K562 (cell line): ENCODE data around the gene SPATA45. TPM values are rescaled to one million over a fixed set of nuclear protein-coding genes. Genes with fewer than 3 reads are reported as not detected.

Experiments
- ETS2 ChIP-seq: IDR thresholded peaks from 2 replicates; pipeline ENCODE4 v1.6.1; 2016; ENCODE audit warnings: borderline replicate concordance, missing genetic modification characterization, mild to moderate bottlenecking, moderate library complexity, missing compliant biosample characterization; ENCODE audit not compliant: poor library complexity, severe bottlenecking
- GATAD2B ChIP-seq: fragments of 450-650 bp; IDR thresholded peaks from 2 replicates; pipeline ENCODE4 v1.6.1; 2017; ENCODE audit warnings: mild to moderate bottlenecking, borderline replicate concordance
- LEF1 ChIP-seq: fragments of 450-650 bp; IDR thresholded peaks from 2 replicates; pipeline ENCODE4 v1.6.1; 2016; ENCODE audit warnings: mild to moderate bottlenecking
- NRF1 ChIP-seq, 2 experiments: fragments of 450-650 bp; IDR thresholded peaks in 1 of 2; conservative IDR thresholded peaks in 1 of 2; 2 replicates each; pipeline ENCODE4 v1.6.1; 2014; ENCODE audit warnings: mild to moderate bottlenecking in 2 of 2
- POU5F1 ChIP-seq: fragments of 150-350 bp; IDR thresholded peaks from 2 replicates; pipeline ENCODE4 v1.6.1; 2014; ENCODE audit warnings: borderline replicate concordance, low read length, low read depth, mild to moderate bottlenecking; ENCODE audit not compliant: partially characterized antibody
- SIN3A ChIP-seq, 2 experiments: fragments of 150-350 bp in 1 of 2; IDR thresholded peaks; 2 replicates each; pipeline ENCODE4 v1.6.1; 2011 to 2016; ENCODE audit warnings: borderline replicate concordance in 2 of 2, low read depth in 2 of 2, low read length in 2 of 2, mild to moderate bottlenecking in 2 of 2, moderate library complexity in 2 of 2; ENCODE audit not compliant: control insufficient read depth in 1 of 2
- TBL1XR1 ChIP-seq, 2 experiments: IDR thresholded peaks; 2 replicates each; pipeline ENCODE4 v1.6.1; 2012; ENCODE audit warnings: improper control_type of control experiment in 2 of 2, low read length in 2 of 2, mild to moderate bottlenecking in 1 of 2
- ZBTB8A ChIP-seq: fragments of 450-650 bp; IDR thresholded peaks from 2 replicates; pipeline ENCODE4 v1.6.1; 2018; ENCODE audit warnings: mild to moderate bottlenecking, moderate library complexity; ENCODE audit not compliant: partially characterized antibody
- ZKSCAN1 ChIP-seq: fragments of 150-350 bp; IDR thresholded peaks from 2 replicates; pipeline ENCODE4 v1.6.1; 2016; ENCODE audit warnings: low read depth, low read length
- ZNF274 ChIP-seq: IDR thresholded peaks from 2 replicates; pipeline ENCODE4 v1.6.1; 2011; ENCODE audit warnings: low read depth, mild to moderate bottlenecking, low read length, moderate library complexity, borderline replicate concordance
- ZNF395 ChIP-seq: fragments of 200-800 bp; sonication (Bioruptor generic); IDR thresholded peaks from 2 replicates; pipeline ENCODE4 v1.6.1; 2017; ENCODE audit warnings: missing genetic modification characterization, missing compliant biosample characterization
- ZNF75A ChIP-seq: fragments of 450-650 bp; formaldehyde crosslinking; IDR thresholded peaks from 2 replicates; pipeline ENCODE4 v1.4.0; 2020; ENCODE audit warnings: mild to moderate bottlenecking
- polyA plus RNA-seq, 8 experiments: library from polyadenylated mRNA; depleted of rRNA in 4 of 8; stranded (reverse) in 5 of 8; unstranded in 3 of 8; fragments of >200 nt; fragmentation: Nextera tagmentation in 2 of 8; fragmentation: Illumina TruSeq in 1 of 8; extraction: Ambion mirVana in 2 of 8; extraction: Trizol in 1 of 8; gene quantifications; 2 replicates each; pipeline versions ENCODE4 v1.2.1 to v1.2.3, GENCODE V29; 2011 to 2014; ENCODE audit warnings: inconsistent platforms in 1 of 8, missing spikeins in 1 of 8
- total RNA-seq, 7 experiments: library from RNA; depleted of rRNA in 6 of 7; stranded (reverse); fragments of >200 nt in 6 of 7; fragmentation: Illumina TruSeq in 2 of 7; extraction: Trizol in 2 of 7; gene quantifications; 2 replicates each; pipeline versions ENCODE4 v1.2.1 to v1.2.3, GENCODE V29; 2011 to 2021; ENCODE audit warnings: low replicate concordance in 1 of 7
- TF ChIP-seq, protein P1 (sequence below): sonication (generic); formaldehyde crosslinking; IDR thresholded peaks from 2 replicates; pipeline ENCODE4 v1.8.0; 2022; ENCODE audit warnings: mild to moderate bottlenecking, low read depth, missing genetic modification reagents
- TF ChIP-seq, protein P2 (sequence below): fragments of 450-650 bp; IDR thresholded peaks from 2 replicates; pipeline ENCODE4 v1.6.1; 2016; ENCODE audit warnings: missing biosample characterization, missing genetic modification characterization

The SPATA45 gene
- total and polyA plus RNA-seq, 9 of the 15 experiments (the other 6 are each of a cell fraction or from before 2014, with no cell fraction given) = 0.18 TPM; not detected in 8

- no peak for TF ChIP-seq ETS2 (tag)
- peak; percentile 77 for TF ChIP-seq GATAD2B
- peak; percentile 64 for TF ChIP-seq POU5F1
- TF ChIP-seq, protein P1, sequence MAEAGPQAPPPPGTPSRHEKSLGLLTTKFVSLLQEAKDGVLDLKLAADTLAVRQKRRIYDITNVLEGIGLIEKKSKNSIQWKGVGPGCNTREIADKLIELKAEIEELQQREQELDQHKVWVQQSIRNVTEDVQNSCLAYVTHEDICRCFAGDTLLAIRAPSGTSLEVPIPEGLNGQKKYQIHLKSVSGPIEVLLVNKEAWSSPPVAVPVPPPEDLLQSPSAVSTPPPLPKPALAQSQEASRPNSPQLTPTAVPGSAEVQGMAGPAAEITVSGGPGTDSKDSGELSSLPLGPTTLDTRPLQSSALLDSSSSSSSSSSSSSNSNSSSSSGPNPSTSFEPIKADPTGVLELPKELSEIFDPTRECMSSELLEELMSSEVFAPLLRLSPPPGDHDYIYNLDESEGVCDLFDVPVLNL (CRISPR knock-in tag) = peak; percentile 12; the same call in 1 of the 2 replicates
- peak; percentile 91 for TF ChIP-seq ZKSCAN1
- peak; percentile 80 to 97; a peak in 3 of 4 replicates for TF ChIP-seq SIN3A (IDR thresholded peaks at IDR 0.05; ENCODE audit: borderline replicate concordance in 2 of 2, control insufficient read depth in 1 of 2, low read depth in 2 of 2, low read length in 2 of 2)
- TF ChIP-seq, protein P2, sequence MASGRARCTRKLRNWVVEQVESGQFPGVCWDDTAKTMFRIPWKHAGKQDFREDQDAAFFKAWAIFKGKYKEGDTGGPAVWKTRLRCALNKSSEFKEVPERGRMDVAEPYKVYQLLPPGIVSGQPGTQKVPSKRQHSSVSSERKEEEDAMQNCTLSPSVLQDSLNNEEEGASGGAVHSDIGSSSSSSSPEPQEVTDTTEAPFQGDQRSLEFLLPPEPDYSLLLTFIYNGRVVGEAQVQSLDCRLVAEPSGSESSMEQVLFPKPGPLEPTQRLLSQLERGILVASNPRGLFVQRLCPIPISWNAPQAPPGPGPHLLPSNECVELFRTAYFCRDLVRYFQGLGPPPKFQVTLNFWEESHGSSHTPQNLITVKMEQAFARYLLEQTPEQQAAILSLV (tag) = 0 out of 2 replicates have a peak, but pooled peaks have one; percentile 13
- peak; percentile 60 to 92; a peak in 2 of 4 replicates for TF ChIP-seq TBL1XR1 (IDR thresholded peaks at IDR 0.05; ENCODE audit: low read length in 2 of 2)
- no peak for TF ChIP-seq ZBTB8A
- no peak for TF ChIP-seq ZNF395 (CRISPR knock-in tag)
- TF ChIP-seq ZNF274 = no peak
- peak; percentile 79; the same call in 1 of the 2 replicates for TF ChIP-seq LEF1
- TF ChIP-seq NRF1 (conservative IDR thresholded peaks at IDR 0.05 in 1 of 2, IDR thresholded peaks at IDR 0.05 in 1 of 2) = peak; percentile 52 to 67
- peak; percentile 60 for TF ChIP-seq ZNF75A (CRISPR knock-in tag)
These were observed 55.6 kb downstream of the SPATA45 start, which contains the start of the genes NSL1 and TATDN3 (continued) for GRCh38 chr1:212791676-212792395.
